ENCODE results near the gene MDC1.
A peak's percentile ranks its signal among the peaks of the same experiment; 100 is the strongest.

The MDC1 gene

DNA sequence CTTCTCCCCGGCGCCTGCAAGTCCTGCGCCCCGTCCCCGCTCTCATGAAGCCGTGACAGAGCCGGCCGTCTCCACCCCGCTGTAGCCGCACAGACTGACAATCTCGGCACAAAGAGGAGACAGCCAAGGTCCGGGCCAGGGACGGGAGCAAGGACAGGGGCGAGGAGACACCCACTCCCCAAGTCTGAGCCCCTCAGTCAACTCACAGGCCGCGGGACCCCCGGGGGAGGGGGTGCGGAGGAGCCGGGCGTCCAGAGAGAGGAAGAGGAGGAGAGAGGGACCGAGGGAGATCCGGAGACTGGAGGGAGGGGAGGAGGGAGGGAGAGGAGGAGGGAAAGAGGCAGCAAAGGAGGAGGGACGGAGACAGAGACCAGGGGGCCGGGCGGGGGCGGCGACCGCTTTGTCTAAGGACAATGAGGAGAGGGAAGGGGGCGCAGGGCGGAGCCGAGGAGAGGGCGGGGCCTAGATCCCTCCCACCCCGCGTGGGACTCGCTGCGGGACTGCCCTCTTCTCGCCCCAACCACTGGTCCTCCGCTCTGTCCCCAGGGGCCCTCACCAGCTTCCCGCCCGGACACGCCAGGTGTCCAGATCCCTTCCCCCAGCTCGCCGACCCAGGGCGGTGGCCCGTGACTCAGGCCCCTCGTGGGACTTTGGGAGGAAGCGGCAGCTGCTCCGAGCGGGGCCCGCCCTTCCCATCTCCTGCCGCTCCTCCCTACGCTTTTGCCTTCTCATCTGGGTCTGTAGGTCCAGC, 30.0 kb downstream of the MDC1 start:
- Mint-ChIP-seq H3K4me3 (peak overlapping the region; percentile 93), H3K4me1 (peaks cover 86% of the 10 kb centered on the region), H3K27me3 (ENCODE audit: low read depth, poor library complexity) (no peaks in the 10 kb centered on the region), H3K9me3 (no peaks in the 10 kb centered on the region), H3K36me3 (ENCODE audit: low read depth) (peaks cover 13% of the 10 kb centered on the region), H3K27ac (peak overlapping the region; percentile 95)
- TF ChIP-seq, protein P1, sequence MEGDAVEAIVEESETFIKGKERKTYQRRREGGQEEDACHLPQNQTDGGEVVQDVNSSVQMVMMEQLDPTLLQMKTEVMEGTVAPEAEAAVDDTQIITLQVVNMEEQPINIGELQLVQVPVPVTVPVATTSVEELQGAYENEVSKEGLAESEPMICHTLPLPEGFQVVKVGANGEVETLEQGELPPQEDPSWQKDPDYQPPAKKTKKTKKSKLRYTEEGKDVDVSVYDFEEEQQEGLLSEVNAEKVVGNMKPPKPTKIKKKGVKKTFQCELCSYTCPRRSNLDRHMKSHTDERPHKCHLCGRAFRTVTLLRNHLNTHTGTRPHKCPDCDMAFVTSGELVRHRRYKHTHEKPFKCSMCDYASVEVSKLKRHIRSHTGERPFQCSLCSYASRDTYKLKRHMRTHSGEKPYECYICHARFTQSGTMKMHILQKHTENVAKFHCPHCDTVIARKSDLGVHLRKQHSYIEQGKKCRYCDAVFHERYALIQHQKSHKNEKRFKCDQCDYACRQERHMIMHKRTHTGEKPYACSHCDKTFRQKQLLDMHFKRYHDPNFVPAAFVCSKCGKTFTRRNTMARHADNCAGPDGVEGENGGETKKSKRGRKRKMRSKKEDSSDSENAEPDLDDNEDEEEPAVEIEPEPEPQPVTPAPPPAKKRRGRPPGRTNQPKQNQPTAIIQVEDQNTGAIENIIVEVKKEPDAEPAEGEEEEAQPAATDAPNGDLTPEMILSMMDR (IDR thresholded peaks at IDR 0.05), result no peak
- peak; percentile 92 for DNase-seq

DNA sequence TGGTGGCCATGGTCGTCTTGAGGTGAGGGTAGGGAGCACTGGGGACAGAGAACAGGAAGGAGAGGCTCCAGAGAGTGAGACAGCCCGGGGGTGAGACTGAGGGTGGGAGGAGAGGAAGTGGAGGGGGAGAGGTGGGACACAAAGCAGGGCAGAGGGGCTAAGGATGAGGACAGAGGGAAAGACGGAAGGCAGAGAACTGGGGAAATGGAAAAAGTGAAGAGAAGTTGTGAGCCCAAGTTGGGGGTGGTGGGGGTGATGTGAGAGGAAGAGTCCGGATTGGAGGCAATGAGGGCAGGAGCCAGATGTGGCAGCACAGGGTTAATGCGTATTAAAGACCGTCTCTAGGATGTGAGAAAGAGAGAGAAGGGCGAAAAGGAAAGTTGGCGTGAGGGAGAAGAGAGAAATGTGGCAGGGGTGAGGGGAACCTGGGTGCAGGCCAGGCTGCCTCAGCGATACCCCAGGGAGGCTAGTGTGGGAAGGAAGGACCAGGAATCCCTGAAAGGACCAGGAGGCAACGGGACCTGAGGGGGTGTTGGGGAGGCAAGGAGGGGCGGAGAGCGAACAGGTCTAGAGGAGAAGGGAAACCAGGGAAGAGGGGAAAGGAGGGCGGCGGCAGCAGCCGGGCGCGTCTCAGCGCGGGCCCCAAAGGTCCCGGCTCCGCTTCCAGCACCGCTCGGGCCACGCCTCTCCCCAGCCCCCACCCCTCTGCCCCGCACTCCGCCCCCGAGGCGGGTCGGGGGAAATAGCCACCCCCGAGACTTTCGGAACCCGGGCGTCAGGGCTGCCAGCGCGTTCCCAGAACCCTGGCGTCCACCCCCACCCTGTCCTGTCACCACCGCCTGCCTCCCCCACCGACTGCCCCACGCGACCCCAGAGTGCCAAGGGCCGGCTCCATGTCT, 30.8 kb downstream of the MDC1 start, which contains the start of gene PPP1R18:
Gene PPP1R18, minus strand, starts transcription at position 637 of the 899 bp plus-strand sequence. Its CDS starts 627 bp downstream, at position 10.
- H3K4me1 Mint-ChIP-seq, result peaks cover 87% of the 10 kb centered on the region
- peak within 1 kb of the TSS; percentile 98 for H3K27ac Mint-ChIP-seq
- no peaks in the 10 kb centered on the region for H3K9me3 Mint-ChIP-seq
- peak; percentile 66 for DNase-seq
- TF ChIP-seq, protein P1 (IDR thresholded peaks at IDR 0.05), result no peak
- H3K36me3 Mint-ChIP-seq (ENCODE audit: low read depth), result peaks cover 20% of the 10 kb centered on the region
- peak within 1 kb of the TSS; percentile 93 for H3K4me3 Mint-ChIP-seq
- no peaks in the 10 kb centered on the region for H3K27me3 Mint-ChIP-seq (ENCODE audit: low read depth, poor library complexity)

DNA sequence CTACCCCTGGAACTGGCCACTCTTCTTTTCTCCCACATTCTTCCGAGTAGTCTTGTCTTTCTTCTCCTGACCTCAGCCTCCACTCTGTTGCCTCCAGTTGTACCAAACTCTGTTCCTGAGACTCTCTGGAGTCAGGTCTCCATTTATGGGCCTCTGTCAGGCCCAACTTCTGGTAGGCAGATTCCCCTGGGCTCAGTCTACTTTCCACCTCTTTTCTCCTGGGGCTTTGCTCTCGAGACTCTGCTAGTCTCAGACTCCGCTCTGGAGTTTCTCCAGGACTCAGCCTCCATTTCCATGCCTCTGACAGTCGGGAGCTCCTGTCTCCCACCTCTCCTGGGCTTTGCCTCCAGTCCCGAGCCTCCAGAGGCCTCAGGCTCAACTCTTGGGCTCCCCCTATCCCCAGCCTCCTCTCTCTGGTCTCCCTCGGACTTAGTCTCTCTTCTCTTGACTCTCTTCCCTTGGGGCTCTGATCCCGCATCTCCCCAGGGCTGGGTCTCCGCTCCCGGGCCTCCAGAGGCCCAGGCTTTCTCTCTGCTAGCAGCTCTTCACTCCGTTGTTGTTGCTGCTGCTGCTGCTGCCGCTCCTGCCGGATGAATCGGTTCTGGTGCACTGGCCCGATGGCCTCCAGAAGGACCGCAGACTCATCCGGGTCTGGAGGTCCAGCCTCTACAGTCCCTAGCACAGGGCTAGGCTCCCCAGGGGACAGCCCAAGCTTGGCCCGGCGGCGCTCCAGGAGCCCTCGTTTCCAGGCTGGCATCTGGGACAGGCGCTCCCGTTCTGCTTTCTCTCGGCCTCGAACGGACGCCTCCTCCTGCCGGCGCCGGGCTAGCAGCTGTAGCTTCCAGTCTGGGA, 31.7 kb downstream of the MDC1 start:
- Mint-ChIP-seq H3K4me3 (peak overlapping the region; percentile 93), H3K27me3 (ENCODE audit: low read depth, poor library complexity) (no peaks in the 10 kb centered on the region), H3K36me3 (ENCODE audit: low read depth) (peaks cover 26% of the 10 kb centered on the region), H3K4me1 (peaks cover 86% of the 10 kb centered on the region), H3K9me3 (no peaks in the 10 kb centered on the region), H3K27ac (peak overlapping the region; percentile 98)
- TF ChIP-seq, protein P1 (IDR thresholded peaks at IDR 0.05), result no peak
- no peak for DNase-seq

DNA sequence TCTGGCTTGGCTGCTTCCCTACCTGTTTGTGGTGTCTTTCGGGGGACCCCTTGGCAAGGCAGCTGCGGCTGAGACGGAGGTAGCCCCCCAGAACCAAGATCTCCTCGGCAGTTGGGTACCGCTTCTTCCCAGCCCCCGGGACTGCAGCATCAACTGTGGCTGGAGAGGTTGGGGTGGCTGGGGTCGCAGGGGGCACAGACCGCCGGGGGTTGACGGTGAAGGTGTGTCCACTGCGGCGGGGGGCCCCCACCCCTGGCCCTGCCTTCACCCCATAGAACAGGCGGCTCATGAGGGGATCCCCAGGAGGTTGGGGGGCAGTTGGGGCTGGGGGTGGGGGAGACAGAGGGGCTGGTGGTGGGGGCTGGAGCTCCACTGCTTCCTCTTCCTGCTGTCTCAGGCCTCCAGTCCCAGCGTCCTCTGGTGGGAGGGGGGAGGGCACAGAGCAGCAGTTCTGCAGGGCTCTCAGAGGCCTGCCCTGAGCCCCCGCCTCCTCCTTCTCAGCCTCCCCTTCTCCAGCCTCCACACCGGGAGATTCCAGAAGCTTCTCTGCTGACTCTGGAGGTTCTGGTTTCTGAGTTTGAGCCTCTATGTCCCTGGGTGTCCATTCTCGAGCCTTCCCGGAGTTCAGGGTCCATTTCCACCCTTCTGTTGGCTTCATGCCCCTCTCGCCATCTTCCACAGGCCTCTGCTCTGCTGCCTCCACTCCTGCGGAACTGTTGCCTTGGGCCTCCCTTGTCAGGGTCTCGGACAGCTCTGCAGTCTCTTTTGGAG, 32.5 kb downstream of the MDC1 start:
- peaks cover 30% of the 10 kb centered on the region for H3K36me3 Mint-ChIP-seq (ENCODE audit: low read depth)
- peak; percentile 14 for DNase-seq
- peaks cover 5% of the 10 kb centered on the region for H3K27me3 Mint-ChIP-seq (ENCODE audit: low read depth, poor library complexity)
- H3K4me1 Mint-ChIP-seq, result peaks cover 86% of the 10 kb centered on the region
- peak overlapping the region; percentile 98 for H3K27ac Mint-ChIP-seq
- peak overlapping the region; percentile 93 for H3K4me3 Mint-ChIP-seq
- no peaks in the 10 kb centered on the region for H3K9me3 Mint-ChIP-seq
- TF ChIP-seq, protein P1 (IDR thresholded peaks at IDR 0.05), result no peak

DNA sequence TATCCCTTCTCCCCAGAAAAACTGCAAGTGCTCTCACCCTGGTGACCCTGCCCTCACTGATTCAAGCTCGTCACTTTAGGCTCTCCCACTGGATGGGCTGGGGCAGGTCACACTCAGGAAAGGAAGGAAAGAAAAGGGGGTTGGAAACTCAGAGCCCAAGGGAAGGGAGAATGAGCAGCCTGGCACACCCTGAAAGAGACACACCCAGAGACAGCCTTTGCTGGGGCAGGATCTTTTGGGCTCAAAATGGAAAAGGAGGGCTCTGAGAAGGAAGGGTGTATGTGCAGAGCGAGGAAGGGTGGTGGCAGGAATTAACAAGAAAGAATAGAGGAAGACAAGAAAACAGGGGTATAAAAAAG, 33.1 kb downstream of the MDC1 start:
- peaks cover 86% of the 10 kb centered on the region for H3K4me1 Mint-ChIP-seq
- H3K27me3 Mint-ChIP-seq (ENCODE audit: low read depth, poor library complexity), result peaks cover 9% of the 10 kb centered on the region
- no peaks in the 10 kb centered on the region for H3K9me3 Mint-ChIP-seq
- no peak for DNase-seq
- TF ChIP-seq, protein P1 (IDR thresholded peaks at IDR 0.05), result no peak
- H3K27ac Mint-ChIP-seq, result peak overlapping the region; percentile 86
- peaks cover 34% of the 10 kb centered on the region for H3K36me3 Mint-ChIP-seq (ENCODE audit: low read depth)
- H3K4me3 Mint-ChIP-seq, result peak overlapping the region; percentile 87

All from nephron progenitor cell (in vitro differentiated cells).